ENCODE data around the gene RFT1.
"Not testable (repeated sequence)": the region's sequence is repeated elsewhere in the genome, so short reads cannot be mapped to it uniquely, and the experiment has no call there.

The RFT1 gene

GRCh38 chr3:53054233-53054632 lies 76.0 kb downstream of the RFT1 start:
- DNase-seq: not testable (repeated sequence)

GRCh38 chr3:53051929-53052328 lies 78.3 kb downstream of the RFT1 start:
- no peak for DNase-seq

- DNase-seq: no peak
Observed at GRCh38 chr3:53049987-53050386, 80.2 kb downstream of the RFT1 start.

GRCh38 chr3:53046171-53047170 lies 83.8 kb downstream of the RFT1 start:
- peak; percentile 46 for DNase-seq

- DNase-seq: peak; percentile 67
Observed at GRCh38 chr3:53045518-53046170, 84.6 kb downstream of the RFT1 start, which contains the start of gene SFMBT1. TSS of gene SFMBT1 (minus strand) at chr3:53046073. CDS start at chr3:52969128, 76,945 bp downstream.

- peak; percentile 16 for DNase-seq
Observed at GRCh38 chr3:53044711-53045517, 85.3 kb downstream of the RFT1 start.

- DNase-seq: no peak
Observed at GRCh38 chr3:53044371-53044710, 85.9 kb downstream of the RFT1 start.

- no peak for DNase-seq
Observed at GRCh38 chr3:53043738-53044137, 86.5 kb downstream of the RFT1 start.

- DNase-seq: no peak
Observed at GRCh38 chr3:53042651-53043050, 87.6 kb downstream of the RFT1 start.

- DNase-seq: no peak
Observed at GRCh38 chr3:53040351-53040820, 89.8 kb downstream of the RFT1 start.

GRCh38 chr3:53039376-53039752 lies 90.9 kb downstream of the RFT1 start:
- no peak for DNase-seq

GRCh38 chr3:53038679-53039375 lies 91.4 kb downstream of the RFT1 start:
- no peak for DNase-seq
